ENCODE data around the gene ACOX1.

Gene ACOX1

GRCh38 chr17:75950855-75951554, 28.0 kb downstream of the ACOX1 start:
- no peak overlapping the region for H3K4me3 Mint-ChIP-seq
- TF ChIP-seq CTCF (IDR thresholded peaks at IDR 0.05): no peak
- H3K27ac Mint-ChIP-seq: no peak overlapping the region
- no peak for DNase-seq
- H3K27me3 Mint-ChIP-seq (ENCODE audit: low read depth, poor library complexity): peaks cover 3% of the 10 kb centered on the region
- no peaks in the 10 kb centered on the region for H3K9me3 Mint-ChIP-seq
- H3K36me3 Mint-ChIP-seq (ENCODE audit: low read depth): peaks cover 55% of the 10 kb centered on the region
- H3K4me1 Mint-ChIP-seq: no peaks in the 10 kb centered on the region

GRCh38 chr17:75950421-75950820, 28.5 kb downstream of the ACOX1 start:
- H3K27ac Mint-ChIP-seq: no peak overlapping the region
- H3K36me3 Mint-ChIP-seq (ENCODE audit: low read depth): peaks cover 51% of the 10 kb centered on the region
- H3K27me3 Mint-ChIP-seq (ENCODE audit: low read depth, poor library complexity): peaks cover 3% of the 10 kb centered on the region
- no peak overlapping the region for H3K4me3 Mint-ChIP-seq
- DNase-seq: no peak
- H3K9me3 Mint-ChIP-seq: no peaks in the 10 kb centered on the region
- no peak for TF ChIP-seq CTCF (IDR thresholded peaks at IDR 0.05)
- H3K4me1 Mint-ChIP-seq: no peaks in the 10 kb centered on the region

- Mint-ChIP-seq H3K36me3 (ENCODE audit: low read depth) (peaks cover 34% of the 10 kb centered on the region), H3K4me1 (peaks cover 21% of the 10 kb centered on the region), H3K27ac (no peak overlapping the region), H3K27me3 (ENCODE audit: low read depth, poor library complexity) (peaks cover 7% of the 10 kb centered on the region), H3K9me3 (no peaks in the 10 kb centered on the region), H3K4me3 (no peak overlapping the region)
- TF ChIP-seq CTCF (IDR thresholded peaks at IDR 0.05): no peak
- DNase-seq: no peak
These were observed 33.8 kb downstream of the ACOX1 start for GRCh38 chr17:75945211-75945610.

GRCh38 chr17:75943491-75943890, 35.5 kb downstream of the ACOX1 start:
- Mint-ChIP-seq H3K27me3 (ENCODE audit: low read depth, poor library complexity) (peaks cover 7% of the 10 kb centered on the region), H3K4me1 (peaks cover 21% of the 10 kb centered on the region), H3K9me3 (no peaks in the 10 kb centered on the region), H3K36me3 (ENCODE audit: low read depth) (peaks cover 24% of the 10 kb centered on the region), H3K27ac (no peak overlapping the region), H3K4me3 (no peak overlapping the region)
- DNase-seq: no peak
- no peak for TF ChIP-seq CTCF (IDR thresholded peaks at IDR 0.05)

GRCh38 chr17:75942473-75942872, 36.5 kb downstream of the ACOX1 start:
- no peak for TF ChIP-seq CTCF (IDR thresholded peaks at IDR 0.05)
- Mint-ChIP-seq H3K27me3 (ENCODE audit: low read depth, poor library complexity) (peaks cover 7% of the 10 kb centered on the region), H3K4me3 (no peak overlapping the region), H3K36me3 (ENCODE audit: low read depth) (peaks cover 18% of the 10 kb centered on the region), H3K27ac (no peak overlapping the region), H3K9me3 (no peaks in the 10 kb centered on the region), H3K4me1 (peaks cover 21% of the 10 kb centered on the region)
- DNase-seq: no peak

- TF ChIP-seq CTCF (IDR thresholded peaks at IDR 0.05): no peak
- peak overlapping the region; percentile 76 for H3K4me3 Mint-ChIP-seq
- peaks cover 4% of the 10 kb centered on the region for H3K27me3 Mint-ChIP-seq (ENCODE audit: low read depth, poor library complexity)
- H3K27ac Mint-ChIP-seq: no peak overlapping the region
- no peak for DNase-seq
- H3K36me3 Mint-ChIP-seq (ENCODE audit: low read depth): peaks cover 12% of the 10 kb centered on the region
- H3K4me1 Mint-ChIP-seq: peaks cover 21% of the 10 kb centered on the region
- no peaks in the 10 kb centered on the region for H3K9me3 Mint-ChIP-seq
These were observed 37.5 kb downstream of the ACOX1 start for GRCh38 chr17:75941442-75941819.
